ENCODE data around the gene AUTS2.

DNA sequence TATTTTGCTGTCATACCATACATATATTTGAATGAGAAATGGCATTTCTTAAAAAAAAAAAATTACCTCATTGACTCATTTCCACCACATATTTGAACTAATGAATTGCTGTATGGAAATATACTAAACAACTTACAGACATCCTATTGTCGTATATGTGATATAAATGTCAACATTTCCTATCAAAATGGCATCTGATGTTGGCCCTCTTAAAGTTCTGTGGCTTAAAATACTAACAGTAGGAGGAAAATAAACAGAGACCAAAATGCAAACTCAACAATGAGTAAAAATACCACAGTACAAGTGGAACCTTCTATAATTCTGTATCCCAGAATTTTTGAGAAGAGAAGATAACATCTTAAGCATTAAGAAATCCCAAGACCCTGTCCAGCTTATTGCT, 1128.0 kb downstream of the AUTS2 start:
- TF ChIP-seq POLR2AphosphoS5 (IDR thresholded peaks at IDR 0.05; ENCODE audit: insufficient read depth in 1 of 2, low read depth in 1 of 2) (no peak), POLR2A (IDR thresholded peaks at IDR 0.05) (no peak)
- TF ChIP-seq, protein P1, sequence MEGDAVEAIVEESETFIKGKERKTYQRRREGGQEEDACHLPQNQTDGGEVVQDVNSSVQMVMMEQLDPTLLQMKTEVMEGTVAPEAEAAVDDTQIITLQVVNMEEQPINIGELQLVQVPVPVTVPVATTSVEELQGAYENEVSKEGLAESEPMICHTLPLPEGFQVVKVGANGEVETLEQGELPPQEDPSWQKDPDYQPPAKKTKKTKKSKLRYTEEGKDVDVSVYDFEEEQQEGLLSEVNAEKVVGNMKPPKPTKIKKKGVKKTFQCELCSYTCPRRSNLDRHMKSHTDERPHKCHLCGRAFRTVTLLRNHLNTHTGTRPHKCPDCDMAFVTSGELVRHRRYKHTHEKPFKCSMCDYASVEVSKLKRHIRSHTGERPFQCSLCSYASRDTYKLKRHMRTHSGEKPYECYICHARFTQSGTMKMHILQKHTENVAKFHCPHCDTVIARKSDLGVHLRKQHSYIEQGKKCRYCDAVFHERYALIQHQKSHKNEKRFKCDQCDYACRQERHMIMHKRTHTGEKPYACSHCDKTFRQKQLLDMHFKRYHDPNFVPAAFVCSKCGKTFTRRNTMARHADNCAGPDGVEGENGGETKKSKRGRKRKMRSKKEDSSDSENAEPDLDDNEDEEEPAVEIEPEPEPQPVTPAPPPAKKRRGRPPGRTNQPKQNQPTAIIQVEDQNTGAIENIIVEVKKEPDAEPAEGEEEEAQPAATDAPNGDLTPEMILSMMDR (IDR thresholded peaks at IDR 0.05): no peak

All from vagina (tissue), 2 donors.